ENCODE results near the gene C10orf95. TPM values are rescaled to one million over a fixed set of nuclear protein-coding genes. Genes with fewer than 3 reads are reported as not detected.

Gene C10orf95
- total and polyA plus RNA-seq, 2 donors (not counting 3 experiments of a cell fraction or from before 2014, with no cell fraction given), result 0.08 TPM; not detected in 1

DNA sequence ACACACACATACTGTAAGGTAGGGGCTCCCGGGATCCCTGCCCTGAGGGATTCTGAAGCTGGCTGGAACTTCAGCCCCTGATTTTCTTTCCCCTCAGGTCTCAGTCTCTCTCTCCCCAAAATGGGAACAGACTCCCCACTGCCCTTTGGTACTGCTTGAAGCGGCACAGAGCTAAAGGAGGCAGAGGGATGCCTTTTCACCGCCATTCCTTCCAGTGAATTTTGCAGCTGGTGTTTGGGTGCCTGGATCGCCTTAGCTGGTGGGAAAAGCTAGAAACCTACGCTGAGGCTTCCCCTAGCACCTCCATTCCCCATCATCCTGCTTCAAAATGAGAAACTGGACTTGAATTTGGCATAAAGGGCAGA, 16.2 kb downstream of the C10orf95 start:
- dilution Hi-C loops (cut with MboI; ENCODE audit: extremely low pct_ligation_motif_present, low sequenced_read_pairs) (no loop called here), intact Hi-C loops (cut with micrococcal nuclease) (no loop called here)
- Histone ChIP-seq H3K4me3 (replicated peaks in 1 of 3; ENCODE audit: insufficient read depth in 1 of 3, low read depth in 1 of 3, low read length in 3 of 3) (no peak overlapping the region), H3K4me1 (ENCODE audit: control insufficient read depth, extremely low read depth, insufficient read depth, low read length) (peaks cover 7% of the 10 kb centered on the region), H3K9ac (replicated peaks; ENCODE audit: extremely low read depth, insufficient read depth, low read length) (no peak overlapping the region), H3K4me2 (ENCODE audit: insufficient read depth, low read length) (no peak overlapping the region), H3K27ac (ENCODE audit: insufficient read depth, low read depth, low read length) (no peak overlapping the region), H3K27me3 (ENCODE audit: control insufficient read depth in 2 of 2, insufficient read depth in 2 of 2, low read length in 2 of 2) (peaks cover 11 to 22% of the 10 kb centered on the region in 2 experiments), H3K9me3 (replicated peaks; ENCODE audit: control insufficient read depth, insufficient read depth, low read length) (no peaks in the 10 kb centered on the region), H3K36me3 (ENCODE audit: control insufficient read depth in 2 of 2, extremely low read depth in 1 of 2, insufficient read depth in 2 of 2, low read length in 2 of 2) (no peaks in the 10 kb centered on the region), H4K20me1 (replicated peaks; ENCODE audit: control insufficient read depth, extremely low read depth, insufficient read depth, low read length) (no peaks in the 10 kb centered on the region), H3K9me1 (replicated peaks; ENCODE audit: control insufficient read depth, extremely low read depth, insufficient read depth, low read length) (no peaks in the 10 kb centered on the region), H3K79me2 (ENCODE audit: control insufficient read depth, insufficient read depth, low read length) (peaks cover 9% of the 10 kb centered on the region), H2AFZ (ENCODE audit: low read depth, low read length) (no peak overlapping the region)
- TF ChIP-seq MYC (IDR thresholded peaks at IDR 0.05; ENCODE audit: low read depth, low read length) (no peak), EZH2 (IDR thresholded peaks at IDR 0.05; ENCODE audit: borderline replicate concordance, low read depth, low read length, severe bottlenecking) (peak; percentile 44)
- DNase-seq (ENCODE audit: low read depth, low spot score) (no peak), FAIRE-seq (no peak)
- ChIA-PET POLR2A (no interaction called here), CTCF (interaction anchor here (0.9 to 1.7 kb wide), 5 partner anchors 12 to 197 kb away, joined by 3 to 6 read pairs (median 4); no protein-coding TSS in a partner anchor)
- no TSS peak for BruUV-seq (replicated peaks)

DNA sequence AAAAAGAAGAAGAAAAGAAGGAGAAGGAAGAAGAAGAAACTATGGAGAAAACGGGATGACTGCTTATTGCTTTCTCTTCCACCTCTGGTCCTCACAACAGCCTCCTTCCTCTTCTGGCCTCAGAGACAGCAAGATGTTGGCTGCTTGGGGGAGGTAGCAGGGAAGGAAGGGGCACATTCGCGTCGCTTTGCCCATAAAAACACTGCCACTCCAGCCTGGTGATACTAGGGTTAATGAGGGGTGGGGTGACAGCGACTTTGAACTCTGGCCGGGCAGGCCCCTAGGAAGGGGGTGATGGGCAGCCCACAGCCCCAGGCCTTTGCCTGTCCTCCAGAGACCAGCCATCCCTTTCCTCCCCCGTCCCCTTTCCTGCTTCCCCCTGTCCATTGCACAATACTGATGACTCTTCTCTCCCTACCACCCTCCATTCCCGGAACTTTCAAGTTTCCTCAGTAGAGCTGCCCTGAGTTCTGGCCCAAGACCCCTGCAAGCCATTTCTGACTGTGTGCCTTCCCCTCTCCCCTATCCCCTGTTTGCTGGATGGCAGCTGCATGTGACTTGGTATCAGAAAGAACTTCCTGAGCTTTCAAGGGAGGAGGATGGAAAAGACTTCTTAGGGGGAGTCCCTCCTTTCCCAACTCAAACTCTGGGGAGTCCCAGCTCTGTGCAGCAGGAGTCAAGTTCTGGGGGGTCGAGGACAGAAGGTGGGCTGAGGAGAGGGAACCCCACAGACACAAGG, 16.8 kb downstream of the C10orf95 start:
- no TSS peak for BruUV-seq (replicated peaks)
- intact Hi-C loops (cut with micrococcal nuclease), result no loop called here

More for the DNA sequence above, 16.8 kb downstream of the C10orf95 start:
- Histone ChIP-seq H3K4me3 (replicated peaks in 1 of 3; ENCODE audit: insufficient read depth in 1 of 3, low read depth in 1 of 3, low read length in 3 of 3) (no peak overlapping the region), H3K4me1 (ENCODE audit: control insufficient read depth, extremely low read depth, insufficient read depth, low read length) (peaks cover 7% of the 10 kb centered on the region), H3K27ac (ENCODE audit: insufficient read depth, low read depth, low read length) (no peak overlapping the region), H4K20me1 (replicated peaks; ENCODE audit: control insufficient read depth, extremely low read depth, insufficient read depth, low read length) (no peaks in the 10 kb centered on the region), H2AFZ (ENCODE audit: low read depth, low read length) (no peak overlapping the region), H3K36me3 (ENCODE audit: control insufficient read depth in 2 of 2, extremely low read depth in 1 of 2, insufficient read depth in 2 of 2, low read length in 2 of 2) (no peaks in the 10 kb centered on the region), H3K4me2 (ENCODE audit: insufficient read depth, low read length) (no peak overlapping the region), H3K9ac (replicated peaks; ENCODE audit: extremely low read depth, insufficient read depth, low read length) (no peak overlapping the region), H3K9me3 (replicated peaks; ENCODE audit: control insufficient read depth, insufficient read depth, low read length) (no peaks in the 10 kb centered on the region), H3K9me1 (replicated peaks; ENCODE audit: control insufficient read depth, extremely low read depth, insufficient read depth, low read length) (no peaks in the 10 kb centered on the region), H3K27me3 (ENCODE audit: control insufficient read depth in 2 of 2, insufficient read depth in 2 of 2, low read length in 2 of 2) (peaks cover 11 to 22% of the 10 kb centered on the region in 2 experiments), H3K79me2 (ENCODE audit: control insufficient read depth, insufficient read depth, low read length) (peaks cover 9% of the 10 kb centered on the region)
- CTCF ChIA-PET, result interaction anchor here (0.9 to 1.7 kb wide), 5 partner anchors 12 to 196 kb away, joined by 3 to 6 read pairs (median 4); no protein-coding TSS in a partner anchor
- POLR2A ChIA-PET, result no interaction called here
- FAIRE-seq (no peak), DNase-seq (ENCODE audit: low read depth, low spot score) (no peak)
- no peak for TF ChIP-seq JUN (IDR thresholded peaks at IDR 0.05; ENCODE audit: borderline replicate concordance, insufficient read depth, insufficient read length, low read depth)
- no peak for TF ChIP-seq EZH2 (IDR thresholded peaks at IDR 0.05; ENCODE audit: borderline replicate concordance, low read depth, low read length, severe bottlenecking)
- dilution Hi-C loops (cut with MboI; ENCODE audit: extremely low pct_ligation_motif_present, low sequenced_read_pairs), result no loop called here
